ENCODE results near the gene RELA. TPM values are rescaled to one million over a fixed set of nuclear protein-coding genes. Genes with fewer than 3 reads are reported as not detected.

Gene RELA
- total and polyA plus RNA-seq, 2 of the 13 experiments (the other 11 are each of a cell fraction or from before 2014, with no cell fraction given) = 21.4 to 40.5 TPM

DNA sequence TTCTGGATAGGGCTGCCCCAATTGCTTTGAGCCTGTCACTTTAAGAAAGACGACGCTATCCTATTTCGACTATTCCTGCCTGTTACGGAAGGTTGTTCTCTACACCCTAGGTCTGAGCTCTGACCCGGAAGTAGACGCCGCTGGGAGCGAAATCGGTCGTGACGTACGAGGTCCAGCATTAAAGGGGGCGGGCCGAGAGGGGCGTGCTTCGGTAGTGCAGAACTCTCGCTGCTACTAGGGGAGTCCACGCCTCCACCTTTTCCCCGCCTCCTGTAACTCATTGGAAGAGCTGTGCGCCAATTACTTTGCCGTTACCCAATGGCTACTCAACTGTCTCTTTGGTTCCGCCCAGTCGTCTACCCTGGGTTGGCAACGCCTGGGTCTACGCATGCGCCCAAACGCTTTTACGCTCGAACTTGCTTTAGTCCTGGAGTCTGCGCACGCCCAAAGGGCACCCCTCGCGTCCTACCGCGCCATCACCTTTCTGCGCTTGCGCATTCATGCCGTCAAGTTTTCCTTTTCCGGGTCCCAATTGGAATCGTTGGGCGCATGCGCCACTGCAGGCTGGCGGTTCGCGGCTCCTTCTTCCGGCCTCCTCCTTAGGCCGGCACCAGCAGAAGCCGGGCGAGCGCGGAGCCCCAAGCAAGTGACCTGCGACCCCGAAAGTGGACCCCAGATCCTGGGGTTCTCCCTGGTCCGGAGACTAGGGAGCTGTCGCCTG is 47.3 kb downstream of the RELA start, which contains the start of gene PCNX3 (continued):
- TF ChIP-seq EP300 (IDR thresholded peaks at IDR 0.05; ENCODE audit: low read depth in 2 of 2, low read length in 2 of 2) (0 out of 4 replicates have a peak, but pooled peaks of 1 of the 2 experiments have one; percentile 27), EP300 (CRISPR knock-in tag; IDR thresholded peaks at IDR 0.05; ENCODE audit: borderline replicate concordance) (no peak; the same call in 1 of the 2 replicates), JARID2 (CRISPR knock-in tag; IDR thresholded peaks at IDR 0.05; ENCODE audit: insufficient replicate concordance) (no peak), MAZ (IDR thresholded peaks at IDR 0.05; ENCODE audit: borderline replicate concordance, low read depth, low read length) (no peak), MAZ (CRISPR knock-in tag; IDR thresholded peaks at IDR 0.05; ENCODE audit: low read depth) (peak; percentile 65), ZNF572 (CRISPR knock-in tag; IDR thresholded peaks at IDR 0.05) (no peak), ZNF367 (CRISPR knock-in tag; IDR thresholded peaks at IDR 0.05; ENCODE audit: borderline replicate concordance) (no peak), ZFP36L2 (CRISPR knock-in tag; IDR thresholded peaks at IDR 0.05) (no peak), PAWR (CRISPR knock-in tag; IDR thresholded peaks at IDR 0.05; ENCODE audit: borderline replicate concordance) (no peak), ZNF205 (CRISPR knock-in tag; IDR thresholded peaks at IDR 0.05) (no peak), HMG20B (CRISPR knock-in tag; conservative IDR thresholded peaks at IDR 0.05) (no peak), ZNF672 (CRISPR knock-in tag; IDR thresholded peaks at IDR 0.05) (no peak), ZNF251 (CRISPR knock-in tag; IDR thresholded peaks at IDR 0.05) (no peak), ZNF124 (CRISPR knock-in tag; IDR thresholded peaks at IDR 0.05) (0 out of 2 replicates have a peak, but pooled peaks have one; percentile 42), KDM5A (IDR thresholded peaks at IDR 0.05; ENCODE audit: borderline replicate concordance, low read length) (peak; percentile 36; the same call in 1 of the 2 replicates)
- TF ChIP-seq, protein P1, sequence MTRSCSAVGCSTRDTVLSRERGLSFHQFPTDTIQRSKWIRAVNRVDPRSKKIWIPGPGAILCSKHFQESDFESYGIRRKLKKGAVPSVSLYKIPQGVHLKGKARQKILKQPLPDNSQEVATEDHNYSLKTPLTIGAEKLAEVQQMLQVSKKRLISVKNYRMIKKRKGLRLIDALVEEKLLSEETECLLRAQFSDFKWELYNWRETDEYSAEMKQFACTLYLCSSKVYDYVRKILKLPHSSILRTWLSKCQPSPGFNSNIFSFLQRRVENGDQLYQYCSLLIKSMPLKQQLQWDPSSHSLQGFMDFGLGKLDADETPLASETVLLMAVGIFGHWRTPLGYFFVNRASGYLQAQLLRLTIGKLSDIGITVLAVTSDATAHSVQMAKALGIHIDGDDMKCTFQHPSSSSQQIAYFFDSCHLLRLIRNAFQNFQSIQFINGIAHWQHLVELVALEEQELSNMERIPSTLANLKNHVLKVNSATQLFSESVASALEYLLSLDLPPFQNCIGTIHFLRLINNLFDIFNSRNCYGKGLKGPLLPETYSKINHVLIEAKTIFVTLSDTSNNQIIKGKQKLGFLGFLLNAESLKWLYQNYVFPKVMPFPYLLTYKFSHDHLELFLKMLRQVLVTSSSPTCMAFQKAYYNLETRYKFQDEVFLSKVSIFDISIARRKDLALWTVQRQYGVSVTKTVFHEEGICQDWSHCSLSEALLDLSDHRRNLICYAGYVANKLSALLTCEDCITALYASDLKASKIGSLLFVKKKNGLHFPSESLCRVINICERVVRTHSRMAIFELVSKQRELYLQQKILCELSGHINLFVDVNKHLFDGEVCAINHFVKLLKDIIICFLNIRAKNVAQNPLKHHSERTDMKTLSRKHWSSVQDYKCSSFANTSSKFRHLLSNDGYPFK (CRISPR knock-in tag; IDR thresholded peaks at IDR 0.05; ENCODE audit: borderline replicate concordance) = peak; percentile 78; the same call in 1 of the 2 replicates
- TF ChIP-seq, protein P2, sequence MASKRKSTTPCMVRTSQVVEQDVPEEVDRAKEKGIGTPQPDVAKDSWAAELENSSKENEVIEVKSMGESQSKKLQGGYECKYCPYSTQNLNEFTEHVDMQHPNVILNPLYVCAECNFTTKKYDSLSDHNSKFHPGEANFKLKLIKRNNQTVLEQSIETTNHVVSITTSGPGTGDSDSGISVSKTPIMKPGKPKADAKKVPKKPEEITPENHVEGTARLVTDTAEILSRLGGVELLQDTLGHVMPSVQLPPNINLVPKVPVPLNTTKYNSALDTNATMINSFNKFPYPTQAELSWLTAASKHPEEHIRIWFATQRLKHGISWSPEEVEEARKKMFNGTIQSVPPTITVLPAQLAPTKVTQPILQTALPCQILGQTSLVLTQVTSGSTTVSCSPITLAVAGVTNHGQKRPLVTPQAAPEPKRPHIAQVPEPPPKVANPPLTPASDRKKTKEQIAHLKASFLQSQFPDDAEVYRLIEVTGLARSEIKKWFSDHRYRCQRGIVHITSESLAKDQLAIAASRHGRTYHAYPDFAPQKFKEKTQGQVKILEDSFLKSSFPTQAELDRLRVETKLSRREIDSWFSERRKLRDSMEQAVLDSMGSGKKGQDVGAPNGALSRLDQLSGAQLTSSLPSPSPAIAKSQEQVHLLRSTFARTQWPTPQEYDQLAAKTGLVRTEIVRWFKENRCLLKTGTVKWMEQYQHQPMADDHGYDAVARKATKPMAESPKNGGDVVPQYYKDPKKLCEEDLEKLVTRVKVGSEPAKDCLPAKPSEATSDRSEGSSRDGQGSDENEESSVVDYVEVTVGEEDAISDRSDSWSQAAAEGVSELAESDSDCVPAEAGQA (IDR thresholded peaks at IDR 0.05; ENCODE audit: low read depth) = peak; percentile 90
- TF ChIP-seq, protein P2 (CRISPR knock-in tag; IDR thresholded peaks at IDR 0.05; ENCODE audit: borderline replicate concordance) = no peak

Data from HepG2 (cell line).